ENCODE results near the gene FAR2.

FAR2 gene

DNA sequence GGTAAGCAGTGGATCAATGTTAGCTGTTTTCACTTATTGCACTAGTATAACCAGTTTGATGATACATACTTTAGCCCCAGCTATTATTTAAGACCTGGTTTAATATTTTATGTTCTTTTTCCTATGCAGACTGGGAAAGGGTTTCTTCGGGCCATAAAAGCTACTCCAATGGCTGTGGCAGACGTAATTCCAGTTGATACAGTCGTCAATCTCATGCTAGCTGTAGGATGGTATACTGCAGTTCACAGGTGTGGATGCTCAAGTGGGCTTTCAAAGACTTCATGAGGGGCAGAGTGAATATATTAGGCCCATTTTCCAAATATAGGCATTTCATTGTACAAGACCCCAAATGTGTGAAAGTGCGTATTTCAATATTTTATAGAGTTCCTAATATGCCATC lies 161.8 kb downstream of the FAR2 start:
- peaks cover 0 to 13% (median 0%) of the 10 kb centered on the region in 5 donors for H3K36me3 ChIP-seq (ENCODE audit: control insufficient read depth in 5 of 5, insufficient read depth in 5 of 5, low read length in 5 of 5)
- no peak overlapping the region for H3K27ac ChIP-seq (ENCODE audit: low read depth, low read length)
- peaks cover 0 to 8% (median 0%) of the 10 kb centered on the region in 5 donors for H3K4me1 ChIP-seq (ENCODE audit: control insufficient read depth in 5 of 5, insufficient read depth in 5 of 5, low read length in 5 of 5)
- H3K4me3 ChIP-seq (ENCODE audit: low read depth in 1 of 5, low read length in 5 of 5) = no peak overlapping the region
- H3K27me3 ChIP-seq (ENCODE audit: control insufficient read depth in 5 of 5, insufficient read depth in 4 of 5, low read length in 5 of 5) = no peaks in the 10 kb centered on the region
- H3K9me3 ChIP-seq (ENCODE audit: control insufficient read depth in 5 of 5, low read length in 5 of 5) = no peaks in the 10 kb centered on the region
- H3K9ac ChIP-seq (ENCODE audit: low read length in 5 of 5) = no peak overlapping the region

DNA sequence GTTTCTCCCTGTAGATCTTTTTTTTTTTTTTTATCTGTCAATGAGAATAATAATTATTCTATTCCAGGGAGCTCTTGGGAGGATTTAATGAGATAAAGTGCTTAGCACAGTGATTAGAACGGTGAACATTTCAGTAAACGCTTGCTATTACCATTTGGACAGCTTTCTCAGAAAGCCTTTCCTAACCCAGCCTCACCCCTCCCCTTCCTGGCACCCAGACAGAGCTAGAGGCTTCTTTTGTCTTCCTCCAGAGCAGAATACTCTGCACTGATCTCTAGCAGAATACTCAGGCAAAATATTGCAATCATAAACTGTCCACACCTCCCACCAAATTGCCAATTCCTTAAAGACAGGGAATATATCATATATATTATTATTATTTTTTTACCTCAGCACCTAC lies 165.3 kb downstream of the FAR2 start:
- Histone ChIP-seq H3K4me3 (ENCODE audit: low read depth in 1 of 5, low read length in 5 of 5) (no peak overlapping the region), H3K36me3 (ENCODE audit: control insufficient read depth in 5 of 5, insufficient read depth in 5 of 5, low read length in 5 of 5) (peaks cover 0 to 11% (median 0%) of the 10 kb centered on the region in 5 donors), H3K27me3 (ENCODE audit: control insufficient read depth in 5 of 5, insufficient read depth in 4 of 5, low read length in 5 of 5) (no peaks in the 10 kb centered on the region), H3K4me1 (ENCODE audit: control insufficient read depth in 5 of 5, insufficient read depth in 5 of 5, low read length in 5 of 5) (peaks cover 0 to 8% (median 0%) of the 10 kb centered on the region in 5 donors), H3K9me3 (ENCODE audit: control insufficient read depth in 5 of 5, low read length in 5 of 5) (no peaks in the 10 kb centered on the region), H3K9ac (ENCODE audit: low read length in 5 of 5) (no peak overlapping the region), H3K27ac (ENCODE audit: low read depth, low read length) (no peak overlapping the region)

DNA sequence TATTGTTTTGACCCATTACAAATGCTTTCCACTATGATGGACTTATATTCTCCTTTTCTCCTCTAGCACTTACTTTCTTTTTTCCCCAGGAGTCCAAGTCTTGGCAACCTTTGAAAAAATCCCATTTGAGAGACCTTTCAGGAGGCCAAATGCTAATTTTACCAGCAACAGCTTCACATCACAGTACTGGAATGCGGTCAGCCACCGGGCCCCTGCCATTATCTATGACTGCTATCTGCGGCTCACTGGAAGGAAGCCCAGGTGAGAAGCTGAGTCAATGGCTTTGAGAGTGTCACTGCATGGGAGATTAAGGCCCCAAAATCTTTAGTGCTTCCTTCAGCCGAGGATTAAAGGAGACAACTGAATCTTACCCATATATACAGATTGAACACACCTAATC lies 167.7 kb downstream of the FAR2 start:
- no peak overlapping the region for H3K27ac ChIP-seq (ENCODE audit: low read depth, low read length)

DNA sequence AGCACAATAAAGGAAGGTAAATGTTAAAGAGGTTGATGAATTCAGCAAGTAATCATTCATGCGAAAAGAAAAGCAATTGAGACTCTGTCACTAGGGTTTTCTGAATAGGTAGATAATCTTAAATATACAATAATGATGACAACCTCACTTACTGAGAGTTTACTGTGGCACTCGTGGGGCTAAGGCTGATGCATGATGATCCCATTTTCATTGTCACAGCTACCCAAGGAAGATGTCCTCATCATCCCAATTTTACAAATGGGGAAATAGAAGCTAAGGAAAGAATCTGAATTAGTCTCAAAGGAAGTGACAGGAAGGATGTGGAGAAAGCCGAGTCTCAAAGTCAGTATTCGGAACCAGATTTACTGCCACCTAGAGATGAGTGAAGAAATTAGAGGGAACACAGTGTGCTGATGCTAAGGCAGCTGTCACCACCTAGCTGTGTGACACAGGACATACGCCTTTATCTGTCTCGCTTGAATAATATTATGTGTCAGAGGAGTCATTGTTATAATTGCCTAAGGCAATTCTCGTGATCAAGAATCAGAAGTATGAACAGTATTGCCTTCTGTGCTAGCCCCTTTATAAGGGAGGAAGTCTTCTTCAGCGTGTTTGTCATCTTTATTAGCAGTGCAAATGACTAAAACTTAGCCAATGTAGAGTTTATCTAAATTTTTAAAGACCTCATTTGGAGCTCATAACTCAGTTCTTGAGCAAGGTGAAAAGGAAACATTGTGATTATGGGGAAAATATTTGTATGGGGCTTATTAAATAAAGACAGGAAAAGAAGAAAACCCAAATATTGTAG lies 168.7 kb downstream of the FAR2 start:
- Histone ChIP-seq H3K27ac (ENCODE audit: low read depth, low read length) (no peak overlapping the region), H3K9me3 (ENCODE audit: control insufficient read depth in 5 of 5, low read length in 5 of 5) (no peaks in the 10 kb centered on the region), H3K9ac (ENCODE audit: low read length in 5 of 5) (no peak overlapping the region), H3K27me3 (ENCODE audit: control insufficient read depth in 5 of 5, insufficient read depth in 4 of 5, low read length in 5 of 5) (no peaks in the 10 kb centered on the region), H3K4me1 (ENCODE audit: control insufficient read depth in 5 of 5, insufficient read depth in 5 of 5, low read length in 5 of 5) (peaks cover 0 to 8% (median 0%) of the 10 kb centered on the region in 5 donors), H3K4me3 (ENCODE audit: low read depth in 1 of 5, low read length in 5 of 5) (no peak overlapping the region), H3K36me3 (ENCODE audit: control insufficient read depth in 5 of 5, insufficient read depth in 5 of 5, low read length in 5 of 5) (peaks cover under 1 to 15% (median 7%) of the 10 kb centered on the region in 5 donors)

More for the DNA sequence above, 167.7 kb downstream of the FAR2 start:
- H3K9ac ChIP-seq (ENCODE audit: low read length in 5 of 5) = no peak overlapping the region
- no peaks in the 10 kb centered on the region for H3K9me3 ChIP-seq (ENCODE audit: control insufficient read depth in 5 of 5, low read length in 5 of 5)
- no peak overlapping the region for H3K4me3 ChIP-seq (ENCODE audit: low read depth in 1 of 5, low read length in 5 of 5)
- no peaks in the 10 kb centered on the region for H3K27me3 ChIP-seq (ENCODE audit: control insufficient read depth in 5 of 5, insufficient read depth in 4 of 5, low read length in 5 of 5)
- peaks cover 0 to 8% (median 0%) of the 10 kb centered on the region in 5 donors for H3K4me1 ChIP-seq (ENCODE audit: control insufficient read depth in 5 of 5, insufficient read depth in 5 of 5, low read length in 5 of 5)
- peaks cover under 1 to 16% (median 4%) of the 10 kb centered on the region in 5 donors for H3K36me3 ChIP-seq (ENCODE audit: control insufficient read depth in 5 of 5, insufficient read depth in 5 of 5, low read length in 5 of 5)

DNA sequence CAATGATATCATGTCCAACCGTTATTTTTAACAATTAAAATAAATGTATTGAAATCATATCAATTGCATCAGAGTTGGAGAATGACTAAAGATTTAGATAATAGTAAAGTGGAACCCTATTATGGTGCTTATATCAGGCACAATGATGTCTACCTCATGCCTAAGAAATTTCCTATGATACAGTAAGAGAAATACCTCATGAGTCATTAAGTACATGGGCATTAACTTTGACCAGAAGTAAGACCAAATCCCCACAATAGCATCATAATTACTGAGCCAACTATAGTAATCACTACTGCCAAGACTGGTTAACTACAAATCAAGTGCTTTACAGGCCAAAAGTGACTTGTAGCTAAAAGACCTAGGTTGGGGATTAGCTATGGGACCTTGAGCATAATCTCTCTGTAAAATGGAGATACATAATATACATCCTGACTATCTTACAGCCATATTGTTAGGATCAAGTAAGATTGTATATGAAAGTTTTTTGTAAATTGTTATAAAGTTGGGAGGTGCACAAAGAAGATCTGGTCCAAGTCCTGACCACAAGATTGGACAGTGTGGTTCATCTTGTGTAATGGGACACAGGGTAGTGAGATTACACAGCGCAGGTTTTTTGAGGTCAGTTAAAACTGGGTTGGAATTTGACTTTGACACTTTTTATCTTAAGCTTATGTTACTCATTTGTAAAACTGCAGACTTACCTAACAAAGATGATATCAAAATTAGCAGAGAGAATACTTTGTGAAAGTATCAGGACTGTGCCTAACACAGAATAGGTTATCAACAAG lies 171.4 kb downstream of the FAR2 start:
- no peak overlapping the region for H3K4me3 ChIP-seq (ENCODE audit: low read depth in 1 of 5, low read length in 5 of 5)
- H3K27ac ChIP-seq (ENCODE audit: low read depth, low read length) = no peak overlapping the region
- H3K36me3 ChIP-seq (ENCODE audit: control insufficient read depth in 5 of 5, insufficient read depth in 5 of 5, low read length in 5 of 5) = peaks cover 0 to 12% (median 10%) of the 10 kb centered on the region in 5 donors
- H3K27me3 ChIP-seq (ENCODE audit: control insufficient read depth in 5 of 5, insufficient read depth in 4 of 5, low read length in 5 of 5) = no peaks in the 10 kb centered on the region
- H3K9me3 ChIP-seq (ENCODE audit: control insufficient read depth in 5 of 5, low read length in 5 of 5) = no peaks in the 10 kb centered on the region
- H3K4me1 ChIP-seq (ENCODE audit: control insufficient read depth in 5 of 5, insufficient read depth in 5 of 5, low read length in 5 of 5) = no peaks in the 10 kb centered on the region
- H3K9ac ChIP-seq (ENCODE audit: low read length in 5 of 5) = no peak overlapping the region

DNA sequence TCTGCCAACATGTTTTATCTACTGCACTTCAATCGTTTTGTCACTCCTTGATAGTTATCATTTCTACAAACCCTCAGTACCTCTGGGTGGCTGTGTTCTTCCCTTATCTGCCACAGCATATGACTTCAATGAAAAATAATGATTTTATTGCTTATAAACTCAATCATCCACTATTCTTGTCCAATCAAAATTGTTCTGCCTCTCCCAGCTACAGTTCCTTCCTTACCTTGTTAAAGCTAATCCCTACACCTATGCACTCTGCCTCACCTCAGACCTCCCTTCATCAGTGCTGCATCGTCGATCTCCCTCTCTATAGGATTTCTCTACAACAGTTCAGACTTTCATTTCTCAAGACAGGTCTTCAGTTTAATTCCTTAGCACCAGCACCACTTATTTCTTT lies 173.1 kb downstream of the FAR2 start:
- Histone ChIP-seq H3K27ac (ENCODE audit: low read depth, low read length) (no peak overlapping the region), H3K4me1 (ENCODE audit: control insufficient read depth in 5 of 5, insufficient read depth in 5 of 5, low read length in 5 of 5) (no peaks in the 10 kb centered on the region), H3K4me3 (ENCODE audit: low read depth in 1 of 5, low read length in 5 of 5) (no peak overlapping the region), H3K27me3 (ENCODE audit: control insufficient read depth in 5 of 5, insufficient read depth in 4 of 5, low read length in 5 of 5) (no peaks in the 10 kb centered on the region), H3K9me3 (ENCODE audit: control insufficient read depth in 5 of 5, low read length in 5 of 5) (no peaks in the 10 kb centered on the region), H3K9ac (ENCODE audit: low read length in 5 of 5) (no peak overlapping the region), H3K36me3 (ENCODE audit: control insufficient read depth in 5 of 5, insufficient read depth in 5 of 5, low read length in 5 of 5) (peaks cover 0 to 12% (median 10%) of the 10 kb centered on the region in 5 donors)

DNA sequence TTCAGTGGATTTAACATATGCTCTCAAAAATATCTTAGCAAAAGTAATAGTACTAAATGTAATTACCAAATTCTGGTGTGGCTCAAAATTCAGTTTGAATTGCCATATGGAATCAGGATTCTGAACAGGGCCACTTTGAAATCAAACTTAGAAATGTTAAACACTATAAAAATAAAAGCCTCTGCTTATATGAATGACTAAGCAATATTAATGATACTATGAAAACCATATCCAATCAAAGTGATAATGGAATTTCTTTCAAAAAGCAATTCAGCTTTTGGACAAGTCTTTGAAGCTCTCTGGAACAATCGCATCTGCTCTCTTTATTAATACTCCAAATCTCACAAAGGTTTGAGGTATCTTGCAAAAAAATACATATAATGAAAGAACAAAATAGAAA lies 180.3 kb downstream of the FAR2 start:
- H3K4me3 ChIP-seq (ENCODE audit: low read depth in 1 of 5, low read length in 5 of 5) = no peak overlapping the region
- no peaks in the 10 kb centered on the region for H3K4me1 ChIP-seq (ENCODE audit: control insufficient read depth in 5 of 5, insufficient read depth in 5 of 5, low read length in 5 of 5)
- no peaks in the 10 kb centered on the region for H3K9me3 ChIP-seq (ENCODE audit: control insufficient read depth in 5 of 5, low read length in 5 of 5)
- no peaks in the 10 kb centered on the region for H3K27me3 ChIP-seq (ENCODE audit: control insufficient read depth in 5 of 5, insufficient read depth in 4 of 5, low read length in 5 of 5)
- H3K9ac ChIP-seq (ENCODE audit: low read length in 5 of 5) = no peak overlapping the region
- H3K36me3 ChIP-seq (ENCODE audit: control insufficient read depth in 5 of 5, insufficient read depth in 5 of 5, low read length in 5 of 5) = peaks cover 0 to 13% (median 8%) of the 10 kb centered on the region in 5 donors
- H3K27ac ChIP-seq (ENCODE audit: low read depth, low read length) = no peak overlapping the region

DNA sequence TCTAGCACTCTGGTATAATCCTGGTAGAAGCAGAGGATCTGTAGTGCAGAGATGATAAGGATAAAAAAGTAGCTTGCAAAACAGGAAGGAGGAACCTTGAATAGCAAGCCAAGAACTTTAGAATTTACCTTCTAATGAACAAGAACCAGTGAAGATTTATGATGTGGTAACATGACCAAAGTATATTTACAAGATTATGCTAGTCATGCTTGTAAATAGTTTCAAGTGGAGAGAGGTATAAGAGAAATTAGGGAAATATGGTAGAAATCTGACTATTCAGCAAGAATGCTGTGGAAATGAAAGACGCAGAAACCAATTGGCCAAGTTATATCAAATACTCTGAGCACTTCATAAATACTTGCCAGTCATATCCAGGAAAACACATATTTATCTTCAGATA lies 184.1 kb downstream of the FAR2 start:
- Histone ChIP-seq H3K27ac (ENCODE audit: low read depth, low read length) (no peak overlapping the region), H3K27me3 (ENCODE audit: control insufficient read depth in 5 of 5, insufficient read depth in 4 of 5, low read length in 5 of 5) (no peaks in the 10 kb centered on the region), H3K4me1 (ENCODE audit: control insufficient read depth in 5 of 5, insufficient read depth in 5 of 5, low read length in 5 of 5) (no peaks in the 10 kb centered on the region), H3K36me3 (ENCODE audit: control insufficient read depth in 5 of 5, insufficient read depth in 5 of 5, low read length in 5 of 5) (peaks cover under 1 to 13% (median 9%) of the 10 kb centered on the region in 5 donors), H3K4me3 (ENCODE audit: low read depth in 1 of 5, low read length in 5 of 5) (no peak overlapping the region), H3K9ac (ENCODE audit: low read length in 5 of 5) (no peak overlapping the region), H3K9me3 (ENCODE audit: control insufficient read depth in 5 of 5, low read length in 5 of 5) (no peaks in the 10 kb centered on the region)

DNA sequence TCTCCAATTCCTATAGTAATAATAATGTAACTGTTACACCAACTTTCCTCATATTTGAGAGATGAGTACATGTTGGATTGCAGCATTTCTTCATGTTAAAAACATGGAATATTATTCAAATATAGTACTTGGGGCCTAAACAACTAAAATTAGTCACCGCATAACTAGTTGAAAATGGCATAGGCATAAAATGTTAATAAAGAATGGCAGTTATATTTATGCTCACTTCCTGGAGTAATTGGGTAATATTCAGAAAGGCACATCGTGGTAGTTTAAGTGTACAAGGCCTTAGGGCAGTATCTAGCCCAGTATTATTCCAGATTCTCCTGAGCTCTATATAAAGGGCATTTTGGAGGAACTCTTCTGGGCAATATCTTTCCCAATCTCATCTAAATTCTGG lies 185.9 kb downstream of the FAR2 start:
- Histone ChIP-seq H3K27me3 (ENCODE audit: control insufficient read depth in 5 of 5, insufficient read depth in 4 of 5, low read length in 5 of 5) (no peaks in the 10 kb centered on the region), H3K4me1 (ENCODE audit: control insufficient read depth in 5 of 5, insufficient read depth in 5 of 5, low read length in 5 of 5) (no peaks in the 10 kb centered on the region), H3K9ac (ENCODE audit: low read length in 5 of 5) (no peak overlapping the region), H3K27ac (ENCODE audit: low read depth, low read length) (no peak overlapping the region), H3K4me3 (ENCODE audit: low read depth in 1 of 5, low read length in 5 of 5) (no peak overlapping the region), H3K9me3 (ENCODE audit: control insufficient read depth in 5 of 5, low read length in 5 of 5) (no peaks in the 10 kb centered on the region), H3K36me3 (ENCODE audit: control insufficient read depth in 5 of 5, insufficient read depth in 5 of 5, low read length in 5 of 5) (peaks cover 3 to 17% (median 14%) of the 10 kb centered on the region in 5 donors)

DNA sequence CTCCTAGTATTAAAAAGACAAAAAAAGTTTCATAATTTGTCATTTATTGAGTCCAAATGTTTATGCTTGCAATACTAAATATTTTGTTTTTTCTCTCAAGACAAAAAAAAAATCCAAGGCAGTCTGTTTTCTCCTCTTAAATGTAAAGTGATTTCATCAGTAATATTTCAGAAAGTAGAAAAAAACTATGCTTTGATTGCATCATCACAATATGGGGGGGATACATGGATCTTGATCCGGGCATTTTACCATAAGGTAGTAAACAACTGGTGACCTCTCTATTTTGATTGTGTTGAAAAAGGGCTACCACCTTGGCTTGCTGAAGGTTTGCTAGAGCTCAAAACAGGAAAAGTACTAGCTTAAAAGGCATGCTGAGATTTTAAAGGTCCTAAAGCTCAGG lies 188.2 kb downstream of the FAR2 start:
- Histone ChIP-seq H3K9ac (ENCODE audit: low read length in 5 of 5) (no peak overlapping the region), H3K4me1 (ENCODE audit: control insufficient read depth in 5 of 5, insufficient read depth in 5 of 5, low read length in 5 of 5) (no peaks in the 10 kb centered on the region), H3K27me3 (ENCODE audit: control insufficient read depth in 5 of 5, insufficient read depth in 4 of 5, low read length in 5 of 5) (no peaks in the 10 kb centered on the region), H3K27ac (ENCODE audit: low read depth, low read length) (no peak overlapping the region), H3K4me3 (ENCODE audit: low read depth in 1 of 5, low read length in 5 of 5) (no peak overlapping the region), H3K9me3 (ENCODE audit: control insufficient read depth in 5 of 5, low read length in 5 of 5) (no peaks in the 10 kb centered on the region), H3K36me3 (ENCODE audit: control insufficient read depth in 5 of 5, insufficient read depth in 5 of 5, low read length in 5 of 5) (peaks cover 14 to 31% (median 22%) of the 10 kb centered on the region in 5 donors)

Measured in subcutaneous abdominal adipose tissue (tissue), 5 donors.